ENCODE results near the gene CCT5. TPM values are rescaled to one million over a fixed set of nuclear protein-coding genes. Genes with fewer than 3 reads are reported as not detected.

The CCT5 gene
- total RNA-seq, 1 experiment from 2014 or later, result 548 TPM

DNA sequence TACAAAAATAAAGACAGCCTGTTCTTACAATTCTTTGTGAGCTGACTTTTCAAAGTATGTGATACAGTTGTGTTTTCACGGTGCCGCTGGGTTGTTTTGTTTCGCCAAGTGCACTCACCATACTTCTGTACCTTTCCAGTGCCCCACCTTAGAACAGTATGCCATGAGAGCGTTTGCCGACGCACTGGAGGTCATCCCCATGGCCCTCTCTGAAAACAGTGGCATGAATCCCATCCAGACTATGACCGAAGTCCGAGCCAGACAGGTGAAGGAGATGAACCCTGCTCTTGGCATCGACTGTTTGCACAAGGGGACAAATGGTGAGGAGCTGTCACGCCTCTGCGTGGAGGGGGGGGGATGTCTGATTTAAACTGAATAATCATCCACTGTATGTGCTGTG is 12.9 kb downstream of the CCT5 start (continued):
- TF ChIP-seq, protein P1, sequence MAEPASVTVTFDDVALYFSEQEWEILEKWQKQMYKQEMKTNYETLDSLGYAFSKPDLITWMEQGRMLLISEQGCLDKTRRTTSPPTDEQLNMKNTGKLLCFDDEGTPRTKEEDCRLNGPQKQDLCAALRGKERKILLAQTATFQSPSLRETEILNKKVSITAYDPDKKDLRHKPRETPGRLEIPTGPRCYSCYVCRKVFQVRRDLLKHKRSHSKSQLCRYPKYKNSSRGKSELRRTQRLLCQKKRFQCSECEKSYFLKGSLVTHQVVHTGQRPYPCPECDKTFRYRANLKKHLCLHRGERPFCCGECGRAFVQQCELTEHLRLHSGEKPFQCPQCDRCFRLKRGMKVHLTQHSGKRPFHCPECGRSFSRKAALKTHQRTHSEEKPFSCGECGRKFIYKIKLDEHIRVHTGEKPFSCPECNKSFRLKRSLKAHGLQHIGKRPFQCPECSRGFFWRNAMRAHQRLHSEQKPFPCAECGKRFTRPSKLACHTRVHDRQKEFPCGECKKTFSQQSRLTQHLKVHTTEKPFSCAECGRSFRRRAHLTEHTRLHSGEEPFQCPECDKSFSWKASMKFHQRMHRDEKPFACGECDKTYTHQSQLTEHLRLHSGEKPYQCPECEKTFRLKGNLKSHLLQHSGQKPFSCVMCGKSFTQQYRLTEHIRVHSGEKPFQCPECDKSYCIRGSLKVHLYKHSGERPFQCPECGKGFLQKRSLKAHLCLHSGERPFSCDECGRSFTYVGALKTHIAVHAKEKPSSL (CRISPR knock-in tag; conservative IDR thresholded peaks at IDR 0.05), result no peak
- no peak for TF ChIP-seq NFATC4 (CRISPR knock-in tag; IDR thresholded peaks at IDR 0.05)
- no peak for TF ChIP-seq EMX1 (CRISPR knock-in tag; IDR thresholded peaks at IDR 0.05)

DNA sequence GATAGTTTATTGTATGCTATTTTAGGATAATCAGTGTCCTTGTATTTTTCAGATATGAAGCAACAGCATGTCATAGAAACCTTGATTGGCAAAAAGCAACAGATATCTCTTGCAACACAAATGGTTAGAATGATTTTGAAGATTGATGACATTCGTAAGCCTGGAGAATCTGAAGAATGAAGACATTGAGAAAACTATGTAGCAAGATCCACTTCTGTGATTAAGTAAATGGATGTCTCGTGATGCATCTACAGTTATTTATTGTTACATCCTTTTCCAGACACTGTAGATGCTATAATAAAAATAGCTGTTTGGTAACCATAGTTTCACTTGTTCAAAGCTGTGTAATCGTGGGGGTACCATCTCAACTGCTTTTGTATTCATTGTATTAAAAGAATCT is 14.5 kb downstream of the CCT5 start:
- ATAC-seq, result no peak
- H3K9me3 Mint-ChIP-seq, result no peaks in the 10 kb centered on the region
- ChIA-PET POLR2A (no interaction called here), CTCF (interaction anchor here (2.5 kb wide), 1 partner anchor 19 kb away, joined by 12 read pairs; no protein-coding TSS in a partner anchor)
- no peak overlapping the region for H3K4me3 Mint-ChIP-seq
- TF ChIP-seq ZBTB43 (CRISPR knock-in tag; IDR thresholded peaks at IDR 0.05) (no peak), CBFB (CRISPR knock-in tag; IDR thresholded peaks at IDR 0.05; ENCODE audit: low read depth) (no peak), AFF4 (CRISPR knock-in tag; IDR thresholded peaks at IDR 0.05; ENCODE audit: borderline replicate concordance) (no peak), CREB1 (CRISPR knock-in tag; IDR thresholded peaks at IDR 0.05) (no peak), HMGA2 (CRISPR knock-in tag; IDR thresholded peaks at IDR 0.05) (no peak), GABPB1 (CRISPR knock-in tag; IDR thresholded peaks at IDR 0.05) (no peak), NFYB (CRISPR knock-in tag; conservative IDR thresholded peaks at IDR 0.05; ENCODE audit: low read depth) (no peak), ZNF416 (CRISPR knock-in tag; IDR thresholded peaks at IDR 0.05) (no peak), ZNF263 (CRISPR knock-in tag; IDR thresholded peaks at IDR 0.05; ENCODE audit: low read depth) (no peak)
- TF ChIP-seq, protein P2, sequence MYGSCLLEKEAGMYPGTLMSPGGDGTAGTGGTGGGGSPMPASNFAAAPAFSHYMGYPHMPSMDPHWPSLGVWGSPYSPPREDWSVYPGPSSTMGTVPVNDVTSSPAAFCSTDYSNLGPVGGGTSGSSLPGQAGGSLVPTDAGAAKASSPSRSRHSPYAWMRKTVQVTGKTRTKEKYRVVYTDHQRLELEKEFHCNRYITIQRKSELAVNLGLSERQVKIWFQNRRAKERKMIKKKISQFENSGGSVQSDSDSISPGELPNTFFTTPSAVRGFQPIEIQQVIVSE (CRISPR knock-in tag; IDR thresholded peaks at IDR 0.05; ENCODE audit: borderline replicate concordance), result no peak
- TF ChIP-seq, protein P3, sequence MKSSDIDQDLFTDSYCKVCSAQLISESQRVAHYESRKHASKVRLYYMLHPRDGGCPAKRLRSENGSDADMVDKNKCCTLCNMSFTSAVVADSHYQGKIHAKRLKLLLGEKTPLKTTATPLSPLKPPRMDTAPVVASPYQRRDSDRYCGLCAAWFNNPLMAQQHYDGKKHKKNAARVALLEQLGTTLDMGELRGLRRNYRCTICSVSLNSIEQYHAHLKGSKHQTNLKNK (CRISPR knock-in tag; IDR thresholded peaks at IDR 0.05), result no peak
- TF ChIP-seq, protein P4, sequence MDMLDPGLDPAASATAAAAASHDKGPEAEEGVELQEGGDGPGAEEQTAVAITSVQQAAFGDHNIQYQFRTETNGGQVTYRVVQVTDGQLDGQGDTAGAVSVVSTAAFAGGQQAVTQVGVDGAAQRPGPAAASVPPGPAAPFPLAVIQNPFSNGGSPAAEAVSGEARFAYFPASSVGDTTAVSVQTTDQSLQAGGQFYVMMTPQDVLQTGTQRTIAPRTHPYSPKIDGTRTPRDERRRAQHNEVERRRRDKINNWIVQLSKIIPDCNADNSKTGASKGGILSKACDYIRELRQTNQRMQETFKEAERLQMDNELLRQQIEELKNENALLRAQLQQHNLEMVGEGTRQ (CRISPR knock-in tag; IDR thresholded peaks at IDR 0.05), result no peak
- TF ChIP-seq, protein P5, sequence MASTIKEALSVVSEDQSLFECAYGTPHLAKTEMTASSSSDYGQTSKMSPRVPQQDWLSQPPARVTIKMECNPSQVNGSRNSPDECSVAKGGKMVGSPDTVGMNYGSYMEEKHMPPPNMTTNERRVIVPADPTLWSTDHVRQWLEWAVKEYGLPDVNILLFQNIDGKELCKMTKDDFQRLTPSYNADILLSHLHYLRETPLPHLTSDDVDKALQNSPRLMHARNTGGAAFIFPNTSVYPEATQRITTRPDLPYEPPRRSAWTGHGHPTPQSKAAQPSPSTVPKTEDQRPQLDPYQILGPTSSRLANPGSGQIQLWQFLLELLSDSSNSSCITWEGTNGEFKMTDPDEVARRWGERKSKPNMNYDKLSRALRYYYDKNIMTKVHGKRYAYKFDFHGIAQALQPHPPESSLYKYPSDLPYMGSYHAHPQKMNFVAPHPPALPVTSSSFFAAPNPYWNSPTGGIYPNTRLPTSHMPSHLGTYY (CRISPR knock-in tag; IDR thresholded peaks at IDR 0.05), result no peak
- DNase-seq (ENCODE audit: low spot score), result no peak
- H3K36me3 Mint-ChIP-seq, result peaks cover 49% of the 10 kb centered on the region
- no peak overlapping the region for H3K27ac Mint-ChIP-seq
- H3K4me1 Mint-ChIP-seq, result peaks cover 10% of the 10 kb centered on the region
- no peaks in the 10 kb centered on the region for H3K27me3 Mint-ChIP-seq (ENCODE audit: low read depth)

Data from WTC11 (cell line).